Panc1 (cell line): ENCODE results near the gene KAZN. TPM values are rescaled to one million over a fixed set of nuclear protein-coding genes. Genes with fewer than 3 reads are reported as not detected.

Source experiments
- ATAC-seq: fragments of 200-7000 bp; cut with Tn5 transposase; 2 replicates; pipeline ENCODE4 v1.9.1; 2020; ENCODE audit warnings: mild to moderate bottlenecking, moderate library complexity
- BruUV-seq: library from RNA; stranded (reverse); fragments of 400-500 nt; replicated peaks from 2 replicates; lab custom pipeline; 2021; lab: Mats Ljungman, UMichigan
- CTCF ChIA-PET: fragments of 300-600 bp; sonication (Branson Sonifier 250); formaldehyde crosslinking; loops from one replicate; lab custom pipeline; 2022; ENCODE audit warnings: antibody characterized with exemption; lab: Charles Lee
- POLR2A ChIA-PET: fragments of 300-600 bp; sonication (Branson Sonifier 250); formaldehyde crosslinking; loops from one replicate; lab custom pipeline; 2022; ENCODE audit warnings: antibody characterized with exemption; lab: Charles Lee
- DNase-seq: peaks from one replicate; pipeline ENCODE4 v3.0.0-alpha.2; 2010; ENCODE audit warnings: low read depth, low spot score
- H3K27ac ChIP-seq: 2 replicates; pipeline ENCODE4 v1.5.1; 2011; ENCODE audit warnings: mild to moderate bottlenecking, low read length, inconsistent platforms
- H3K27me3 ChIP-seq: fragments of 200-500 bp; sonication (Bioruptor generic); 2 replicates; pipeline ENCODE4 v1.6.0; 2014; ENCODE audit warnings: low read length, inconsistent platforms; ENCODE audit not compliant: control insufficient read depth, insufficient read depth
- H3K36me3 ChIP-seq: fragments of 200-500 bp; sonication (Bioruptor generic); 2 replicates; pipeline ENCODE4 v1.5.1; 2014; ENCODE audit warnings: inconsistent platforms, mild to moderate bottlenecking, low read length, moderate library complexity; ENCODE audit not compliant: control insufficient read depth, insufficient read depth
- H3K4me1 ChIP-seq: 2 replicates; pipeline ENCODE4 v1.5.1; 2011; ENCODE audit warnings: inconsistent platforms, mild to moderate bottlenecking, low read length, moderate library complexity; ENCODE audit not compliant: control insufficient read depth, insufficient read depth
- H3K4me3 ChIP-seq, 2 experiments: 2 replicates each; pipeline ENCODE4 v1.5.1; 2011 to 2012; ENCODE audit warnings: low read depth in 2 of 2, low read length in 2 of 2, mild to moderate bottlenecking in 2 of 2, inconsistent platforms in 1 of 2, moderate library complexity in 1 of 2
- H3K9me3 ChIP-seq: fragments of 200-500 bp; sonication (Bioruptor generic); 2 replicates; pipeline ENCODE4 v1.5.1; 2014; ENCODE audit warnings: low read depth, mild to moderate bottlenecking, inconsistent platforms, low read length, moderate library complexity; ENCODE audit not compliant: control insufficient read depth, insufficient read depth
- CTCF ChIP-seq: fragments of 450-650 bp; IDR thresholded peaks from 2 replicates; pipeline ENCODE4 v1.5.1; 2017; ENCODE audit warnings: mild to moderate bottlenecking
- POLR2AphosphoS5 ChIP-seq: IDR thresholded peaks from 2 replicates; pipeline ENCODE4 v1.6.1; 2012; ENCODE audit warnings: mild to moderate bottlenecking, low read depth, low read length, moderate library complexity
- REST ChIP-seq, 2 experiments: IDR thresholded peaks; 2 replicates each; pipeline ENCODE4 v1.6.1; 2011 to 2012; ENCODE audit warnings: low read depth in 2 of 2, control low read depth in 1 of 2, low read length in 1 of 2, mild to moderate bottlenecking in 1 of 2, moderate library complexity in 1 of 2; ENCODE audit not compliant: insufficient read depth in 1 of 2
- TCF7L2 ChIP-seq: IDR thresholded peaks from 2 replicates; pipeline ENCODE4 v1.6.1; 2011; ENCODE audit warnings: mild to moderate bottlenecking, low read depth, low read length, inconsistent platforms
- in situ Hi-C: cut with HindIII; loops from 2 replicates; pipeline ENCODE4 v1.10.0; 2016; ENCODE audit warnings: low sequenced_read_pairs, low pct_unique_long_range_greater_than_20kb
- intact Hi-C: fragments of 100-400 bp; cut with micrococcal nuclease; formaldehyde crosslinking; loops from one replicate; pipeline ENCODE4 v1.10.0; 2022; ENCODE audit not compliant: unreplicated experiment
- total RNA-seq: library from RNA; stranded (reverse); gene quantifications from one replicate; pipeline ENCODE4 v1.2.1, GENCODE V29; 2021; ENCODE audit not compliant: unreplicated experiment

The KAZN gene
- total RNA-seq, 1 experiment from 2014 or later: 6.6 TPM

- CTCF ChIA-PET: interaction anchor here (0.6 kb wide), 1 partner anchor 329 kb away, joined by 6 read pairs; no protein-coding TSS in a partner anchor
- POLR2A ChIA-PET: no interaction called here
- in situ Hi-C loops: no loop called here
- ATAC-seq: no peak
- Histone ChIP-seq H3K27me3 (no peaks in the 10 kb centered on the region), H3K27ac (no peak overlapping the region), H3K4me1 (no peaks in the 10 kb centered on the region; the same call in 1 of the 2 replicates), H3K36me3 (no peaks in the 10 kb centered on the region), H3K4me3 (no peak overlapping the region), H3K9me3 (no peaks in the 10 kb centered on the region)
- DNase-seq: no peak
- no peak for TF ChIP-seq CTCF
- no peak for TF ChIP-seq POLR2AphosphoS5
- no TSS peak for BruUV-seq
- intact Hi-C loops: no loop called here
Observed at GRCh38 chr1:14741082-14741481, 142.6 kb downstream of the KAZN start.

- ChIA-PET POLR2A (interaction anchor here (0.7 kb wide), 1 partner anchor 881 kb away, joined by 4 read pairs; no protein-coding TSS in a partner anchor), CTCF (no interaction called here)
- H3K4me1 ChIP-seq: no peaks in the 10 kb centered on the region; the same call in 1 of the 2 replicates
- TF ChIP-seq TCF7L2 (no peak), POLR2AphosphoS5 (no peak)
- H3K4me3 ChIP-seq: no peak overlapping the region
- H3K36me3 ChIP-seq: no peaks in the 10 kb centered on the region
- intact Hi-C loops (no loop called here), in situ Hi-C loops (no loop called here)
- no peaks in the 10 kb centered on the region for H3K27me3 ChIP-seq
- no TSS peak for BruUV-seq
- no peaks in the 10 kb centered on the region for H3K9me3 ChIP-seq
- ATAC-seq (no peak), DNase-seq (no peak)
- H3K27ac ChIP-seq: no peak overlapping the region
Observed at GRCh38 chr1:14741532-14741931, 143.0 kb downstream of the KAZN start.

GRCh38 chr1:14742181-14742980 lies 143.9 kb downstream of the KAZN start:
- ATAC-seq (peak; percentile 88), DNase-seq (peak; percentile 92)
- Histone ChIP-seq H3K27ac (no peak overlapping the region), H3K4me1 (no peaks in the 10 kb centered on the region; the same call in 1 of the 2 replicates), H3K4me3 (no peak overlapping the region), H3K36me3 (no peaks in the 10 kb centered on the region), H3K27me3 (no peaks in the 10 kb centered on the region), H3K9me3 (no peaks in the 10 kb centered on the region)
- intact Hi-C loops: no loop called here
- BruUV-seq: no TSS peak
- 0 out of 2 replicates have a peak, but pooled peaks have one; percentile 24 for TF ChIP-seq POLR2AphosphoS5
- TF ChIP-seq CTCF: no peak
- no peak for TF ChIP-seq REST (IDR thresholded peaks at IDR 0.05; ENCODE audit: insufficient read depth in 1 of 2, low read depth in 2 of 2, low read length in 1 of 2)
- in situ Hi-C loops: no loop called here
- ChIA-PET POLR2A (interaction anchor here (0.7 kb wide), 1 partner anchor 882 kb away, joined by 4 read pairs; no protein-coding TSS in a partner anchor), CTCF (no interaction called here)
